ENCODE results near the gene FOXO6.

- no peak for TF ChIP-seq CTCF (IDR thresholded peaks at IDR 0.05)
- TF ChIP-seq SMC3 (IDR thresholded peaks at IDR 0.05; ENCODE audit: low read depth, low read length), result no peak
- TF ChIP-seq IRF3 (IDR thresholded peaks at IDR 0.05; ENCODE audit: low read depth, low read length), result no peak
- TF ChIP-seq YY1 (IDR thresholded peaks at IDR 0.05; ENCODE audit: low read depth), result no peak
- TF ChIP-seq MAX (IDR thresholded peaks at IDR 0.05; ENCODE audit: low read depth), result no peak
- no peak for TF ChIP-seq TAF1 (IDR thresholded peaks at IDR 0.05; ENCODE audit: borderline replicate concordance, low read depth, low read length)
- no peak for TF ChIP-seq EP300 (IDR thresholded peaks at IDR 0.05; ENCODE audit: borderline replicate concordance in 1 of 2, low read depth in 1 of 2, low read length in 1 of 2)
- no peak for TF ChIP-seq USF1 (IDR thresholded peaks at IDR 0.05; ENCODE audit: borderline replicate concordance, low read depth)
- TF ChIP-seq MEF2A (IDR thresholded peaks at IDR 0.05; ENCODE audit: borderline replicate concordance, low read depth), result no peak
- TF ChIP-seq EZH2phosphoT487 (IDR thresholded peaks at IDR 0.05; ENCODE audit: borderline replicate concordance, low read depth), result no peak
- TF ChIP-seq GATA2 (CRISPR knock-in tag; IDR thresholded peaks at IDR 0.05), result no peak
- no peak for TF ChIP-seq REST (IDR thresholded peaks at IDR 0.05; ENCODE audit: low read depth, low read length)
Measured at GRCh38 chr1:41364442-41365319, 3.4 kb downstream of the FOXO6 start.
